Smooth muscle cell (in vitro differentiated cells): ENCODE data around the gene BAD. TPM values are rescaled to one million over a fixed set of nuclear protein-coding genes. Genes with fewer than 3 reads are reported as not detected.
"Not testable (repeated sequence)": the region's sequence is repeated elsewhere in the genome, so short reads cannot be mapped to it uniquely, and the experiment has no call there.

Experiments
- DNase-seq: peaks from one replicate; lab custom pipeline; 2025; ENCODE audit not compliant: unreplicated experiment; lab: John Stamatoyannopoulos, UW
- H2AFZ ChIP-seq: fragments of 200-600 bp; sonication (generic); 2 replicates; pipeline ENCODE4 v1.6.0; 2016; ENCODE audit warnings: antibody characterized with exemption, low read depth, mild to moderate bottlenecking
- H3F3A ChIP-seq: fragments of 200-600 bp; sonication (generic); 2 replicates; pipeline ENCODE4 v1.6.0; 2017; ENCODE audit warnings: antibody characterized with exemption, low read depth
- H3K27ac ChIP-seq: fragments of 200-600 bp; sonication (generic); 2 replicates; pipeline ENCODE4 v1.5.1; 2016; ENCODE audit warnings: low read depth, mild to moderate bottlenecking
- H3K27me3 ChIP-seq: fragments of 200-600 bp; sonication (generic); 2 replicates; pipeline ENCODE4 v1.6.1; 2016; ENCODE audit warnings: low read depth, mild to moderate bottlenecking
- H3K36me3 ChIP-seq: fragments of 200-600 bp; sonication (generic); 2 replicates; pipeline ENCODE4 v1.5.1; 2016; ENCODE audit warnings: low read depth
- H3K4me1 ChIP-seq: fragments of 200-600 bp; sonication (generic); 2 replicates; pipeline ENCODE4 v1.5.1; 2016; ENCODE audit warnings: low read depth
- H3K4me2 ChIP-seq: fragments of 200-600 bp; sonication (generic); 2 replicates; pipeline ENCODE4 v1.6.0; 2016; ENCODE audit warnings: mild to moderate bottlenecking
- H3K4me3 ChIP-seq: fragments of 200-600 bp; sonication (generic); 2 replicates; pipeline ENCODE4 v1.5.1; 2016; ENCODE audit warnings: mild to moderate bottlenecking
- H3K79me2 ChIP-seq: fragments of 200-600 bp; sonication (generic); 2 replicates; pipeline ENCODE4 v1.6.0; 2016; ENCODE audit warnings: low read depth, mild to moderate bottlenecking
- H3K9ac ChIP-seq: fragments of 200-600 bp; sonication (generic); 2 replicates; pipeline ENCODE4 v1.6.0; 2016; ENCODE audit warnings: low read depth
- H3K9me3 ChIP-seq: fragments of 200-600 bp; sonication (generic); replicated peaks from 2 replicates; pipeline ENCODE4 v1.5.1; 2016; ENCODE audit warnings: low read depth
- H4K20me1 ChIP-seq: fragments of 200-600 bp; sonication (generic); 2 replicates; pipeline ENCODE4 v1.6.0; 2016; ENCODE audit warnings: low read depth
- CTCF ChIP-seq: fragments of 200-600 bp; sonication (generic); IDR thresholded peaks from 2 replicates; pipeline ENCODE4 v1.5.1; 2017; ENCODE audit warnings: borderline replicate concordance, mild to moderate bottlenecking, antibody characterized with exemption; ENCODE audit not compliant: insufficient read depth, poor library complexity, severe bottlenecking
- WGBS: methylation state at CpG from one replicate; pipeline ENCODE4 v1.1.7; 2016; ENCODE audit warnings: low lambda C conversion rate; 5-methylcytosine and 5-hydroxymethylcytosine counted together
- polyA plus RNA-seq: library from polyadenylated mRNA; unstranded; fragments of >200 nt; fragmentation: Nextera tagmentation; extraction: Ambion mirVana; gene quantifications from 2 replicates; pipeline ENCODE4 v1.2.1, GENCODE V29; 2016
- total RNA-seq: library from RNA; depleted of rRNA; stranded (reverse); fragments of >200 nt; gene quantifications from 2 replicates; pipeline ENCODE4 v1.2.3, GENCODE V29; 2014

BAD gene
- total and polyA plus RNA-seq, 2 experiments from 2014 or later: 65.8 to 117 TPM

GRCh38 chr11:64317325-64317960 lies 33.0 kb upstream of the BAD start, which contains the start of gene TRMT112:
TRMT112 (minus strand) TSS chr11:64317559; CDS start chr11:64317526, 33 bp downstream.
- peaks cover 8% of the 10 kb centered on the region for H3K4me1 ChIP-seq
- H4K20me1 ChIP-seq: no peaks in the 10 kb centered on the region
- DNase-seq: peak; percentile 80
- WGBS: under 1% methylated on average over 43 of the region's 43 CpGs
- H3F3A ChIP-seq: no peaks in the 10 kb centered on the region
- no peaks in the 10 kb centered on the region for H3K27me3 ChIP-seq
- peak within 1 kb of the TSS; percentile 88 for H3K9ac ChIP-seq
- no peaks in the 10 kb centered on the region for H3K36me3 ChIP-seq
- H3K79me2 ChIP-seq: peaks cover 6% of the 10 kb centered on the region
- H2AFZ ChIP-seq: peak within 1 kb of the TSS; percentile 61
- H3K4me2 ChIP-seq: peak within 1 kb of the TSS; percentile 90
- H3K27ac ChIP-seq: peak within 1 kb of the TSS; percentile 96
- no peaks in the 10 kb centered on the region for H3K9me3 ChIP-seq
- no peak for TF ChIP-seq CTCF
- peak within 1 kb of the TSS; percentile 95 for H3K4me3 ChIP-seq

GRCh38 chr11:64316672-64317324 lies 32.3 kb upstream of the BAD start:
- peak overlapping the region; percentile 96 for H3K27ac ChIP-seq
- H3K4me1 ChIP-seq: peaks cover 8% of the 10 kb centered on the region
- peak overlapping the region; percentile 95 for H3K4me3 ChIP-seq
- no peaks in the 10 kb centered on the region for H4K20me1 ChIP-seq
- H3K79me2 ChIP-seq: peaks cover 6% of the 10 kb centered on the region
- no peak for TF ChIP-seq CTCF
- no peaks in the 10 kb centered on the region for H3K36me3 ChIP-seq
- H3K9me3 ChIP-seq: no peaks in the 10 kb centered on the region
- 9% methylated on average over 32 of the region's 32 CpGs for WGBS
- peak overlapping the region; percentile 88 for H3K9ac ChIP-seq
- DNase-seq: no peak
- no peaks in the 10 kb centered on the region for H3F3A ChIP-seq
- peak overlapping the region; percentile 42 for H2AFZ ChIP-seq
- no peaks in the 10 kb centered on the region for H3K27me3 ChIP-seq
- peak overlapping the region; percentile 90 for H3K4me2 ChIP-seq

- H3K27ac ChIP-seq: peak overlapping the region; percentile 96
- H3F3A ChIP-seq, H3K9me3 ChIP-seq, H3K27me3 ChIP-seq, H4K20me1 ChIP-seq, H3K4me1 ChIP-seq, H2AFZ ChIP-seq, H3K79me2 ChIP-seq, DNase-seq, H3K9ac ChIP-seq, H3K36me3 ChIP-seq: not testable (repeated sequence)
- peak overlapping the region; percentile 90 for H3K4me2 ChIP-seq
- 86% methylated on average over 21 of the region's 25 CpGs for WGBS
- H3K4me3 ChIP-seq: peak overlapping the region; percentile 95
These were observed 31.4 kb upstream of the BAD start for GRCh38 chr11:64315667-64316526.
